Measurements from ENCODE around the gene GATA5. TPM values are rescaled to one million over a fixed set of nuclear protein-coding genes. Genes with fewer than 3 reads are reported as not detected.
A peak's percentile ranks its signal among the peaks of the same experiment; 100 is the strongest.

Gene GATA5
- total RNA-seq, 1 experiment from 2014 or later = 0.25 TPM

DNA sequence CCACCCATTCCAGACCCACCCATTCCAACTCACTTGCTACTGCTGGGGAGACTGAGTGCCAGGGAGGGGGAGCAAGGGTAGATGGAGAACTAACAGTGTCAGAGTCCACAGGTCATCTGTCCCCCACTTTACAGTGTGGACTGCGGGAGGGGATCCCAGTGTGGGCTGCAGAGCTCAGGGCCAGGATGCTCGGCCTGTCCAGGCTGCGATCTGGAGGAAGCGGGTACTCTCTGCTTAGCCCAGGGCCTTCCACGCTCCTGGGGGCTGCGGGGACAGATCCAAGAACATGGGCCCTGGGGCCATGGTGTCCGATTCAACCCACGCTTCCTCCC is 14.1 kb upstream of the GATA5 start:
- TSS peak; percentile 49 for BruUV-seq (replicated peaks)
- no peaks in the 10 kb centered on the region for H3K36me3 ChIP-seq (ENCODE audit: control insufficient read depth, insufficient read depth, low read length)
- H3K9me3 ChIP-seq = peaks cover 12% of the 10 kb centered on the region; the same call in 1 of the 2 replicates
- no peak overlapping the region for H3K4me3 ChIP-seq (ENCODE audit: low read depth, low read length)
- peaks cover 11% of the 10 kb centered on the region for H3K9me3 Mint-ChIP-seq (ENCODE audit: unreplicated experiment)
- H3K4me3 Mint-ChIP-seq (ENCODE audit: unreplicated experiment) = no peak overlapping the region
- H3K27ac Mint-ChIP-seq (ENCODE audit: unreplicated experiment) = peak overlapping the region; percentile 88
- no peaks in the 10 kb centered on the region for H3K27me3 ChIP-seq (replicated peaks; ENCODE audit: control insufficient read depth, insufficient read depth, low read length)
- peaks cover 73% of the 10 kb centered on the region for H3K4me1 ChIP-seq
- DNase-seq = no peak
- TF ChIP-seq, protein P1, sequence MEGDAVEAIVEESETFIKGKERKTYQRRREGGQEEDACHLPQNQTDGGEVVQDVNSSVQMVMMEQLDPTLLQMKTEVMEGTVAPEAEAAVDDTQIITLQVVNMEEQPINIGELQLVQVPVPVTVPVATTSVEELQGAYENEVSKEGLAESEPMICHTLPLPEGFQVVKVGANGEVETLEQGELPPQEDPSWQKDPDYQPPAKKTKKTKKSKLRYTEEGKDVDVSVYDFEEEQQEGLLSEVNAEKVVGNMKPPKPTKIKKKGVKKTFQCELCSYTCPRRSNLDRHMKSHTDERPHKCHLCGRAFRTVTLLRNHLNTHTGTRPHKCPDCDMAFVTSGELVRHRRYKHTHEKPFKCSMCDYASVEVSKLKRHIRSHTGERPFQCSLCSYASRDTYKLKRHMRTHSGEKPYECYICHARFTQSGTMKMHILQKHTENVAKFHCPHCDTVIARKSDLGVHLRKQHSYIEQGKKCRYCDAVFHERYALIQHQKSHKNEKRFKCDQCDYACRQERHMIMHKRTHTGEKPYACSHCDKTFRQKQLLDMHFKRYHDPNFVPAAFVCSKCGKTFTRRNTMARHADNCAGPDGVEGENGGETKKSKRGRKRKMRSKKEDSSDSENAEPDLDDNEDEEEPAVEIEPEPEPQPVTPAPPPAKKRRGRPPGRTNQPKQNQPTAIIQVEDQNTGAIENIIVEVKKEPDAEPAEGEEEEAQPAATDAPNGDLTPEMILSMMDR (IDR thresholded peaks at IDR 0.05; ENCODE audit: insufficient read depth in 1 of 2, low read depth in 1 of 2, low read length in 1 of 2, severe bottlenecking in 1 of 2, unreplicated experiment in 1 of 2) = no peak
- ChIA-PET CTCF (no interaction called here), POLR2A (no interaction called here)
- intact Hi-C loops (cut with micrococcal nuclease; ENCODE audit: unreplicated experiment) = loop anchor here (5.0 kb wide), 1 partner anchor 302 kb away; no protein-coding TSS in a partner anchor
- no peaks in the 10 kb centered on the region for H3K27me3 Mint-ChIP-seq (ENCODE audit: insufficient read depth, unreplicated experiment)
- no peaks in the 10 kb centered on the region for H3K36me3 Mint-ChIP-seq (ENCODE audit: insufficient read depth, unreplicated experiment)
- H3K4me1 Mint-ChIP-seq (ENCODE audit: low read depth, unreplicated experiment) = peaks cover 59% of the 10 kb centered on the region

DNA sequence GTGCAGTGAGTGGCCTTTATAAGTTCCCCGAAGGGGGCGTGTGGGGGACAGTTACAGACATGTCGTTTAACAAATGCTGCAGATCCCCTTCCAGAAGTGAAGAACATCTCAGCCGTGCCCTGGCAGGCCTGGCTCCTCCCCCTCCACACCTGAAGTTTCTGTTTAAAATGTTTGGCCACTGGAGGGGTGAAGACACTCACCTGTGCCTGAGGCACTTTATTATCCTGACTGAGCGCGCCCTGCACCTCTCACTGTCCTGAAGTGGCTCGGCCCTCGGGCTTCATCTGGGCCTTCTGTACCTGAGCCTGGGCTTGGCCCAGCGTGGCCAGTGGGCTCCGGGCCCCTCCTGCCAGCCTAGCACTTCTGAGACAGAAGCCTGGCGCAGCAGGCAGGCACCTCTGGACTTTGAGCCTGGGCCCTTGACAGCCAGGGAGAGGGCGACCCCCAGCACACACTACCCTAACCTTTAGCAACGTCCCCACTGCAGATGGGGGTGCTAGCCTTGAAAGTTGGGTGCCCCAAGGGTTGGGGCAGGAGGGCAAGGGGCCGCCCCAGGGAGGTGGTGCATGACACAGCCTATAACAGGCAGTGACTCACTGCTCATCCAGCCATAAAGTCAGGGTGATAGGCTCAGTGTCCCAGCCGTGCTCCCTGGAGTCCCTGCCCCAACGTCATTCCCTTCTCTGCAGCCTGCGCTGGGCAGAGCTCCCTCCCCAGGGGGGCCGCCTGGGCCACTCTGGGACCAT is 13.6 kb upstream of the GATA5 start:
- H3K27ac Mint-ChIP-seq (ENCODE audit: unreplicated experiment) = peak overlapping the region; percentile 88
- Histone ChIP-seq H3K27me3 (replicated peaks; ENCODE audit: control insufficient read depth, insufficient read depth, low read length) (no peaks in the 10 kb centered on the region), H3K36me3 (ENCODE audit: control insufficient read depth, insufficient read depth, low read length) (no peaks in the 10 kb centered on the region), H3K9me3 (peaks cover 12% of the 10 kb centered on the region; the same call in 1 of the 2 replicates), H3K4me3 (ENCODE audit: low read depth, low read length) (no peak overlapping the region), H3K4me1 (peaks cover 73% of the 10 kb centered on the region)
- H3K4me3 Mint-ChIP-seq (ENCODE audit: unreplicated experiment) = no peak overlapping the region
- ChIA-PET CTCF (no interaction called here), POLR2A (no interaction called here)
- peak; percentile 68 to 86 for DNase-seq
- intact Hi-C loops (cut with micrococcal nuclease; ENCODE audit: unreplicated experiment) = loop anchor here (5.0 kb wide), 1 partner anchor 303 kb away; no protein-coding TSS in a partner anchor
- H3K27me3 Mint-ChIP-seq (ENCODE audit: insufficient read depth, unreplicated experiment) = no peaks in the 10 kb centered on the region
- H3K4me1 Mint-ChIP-seq (ENCODE audit: low read depth, unreplicated experiment) = peaks cover 60% of the 10 kb centered on the region
- no peaks in the 10 kb centered on the region for H3K36me3 Mint-ChIP-seq (ENCODE audit: insufficient read depth, unreplicated experiment)
- peaks cover 11% of the 10 kb centered on the region for H3K9me3 Mint-ChIP-seq (ENCODE audit: unreplicated experiment)
- no TSS peak for BruUV-seq (replicated peaks)
- TF ChIP-seq, protein P1 (IDR thresholded peaks at IDR 0.05; ENCODE audit: insufficient read depth in 1 of 2, low read depth in 1 of 2, low read length in 1 of 2, severe bottlenecking in 1 of 2, unreplicated experiment in 1 of 2) = no peak

DNA sequence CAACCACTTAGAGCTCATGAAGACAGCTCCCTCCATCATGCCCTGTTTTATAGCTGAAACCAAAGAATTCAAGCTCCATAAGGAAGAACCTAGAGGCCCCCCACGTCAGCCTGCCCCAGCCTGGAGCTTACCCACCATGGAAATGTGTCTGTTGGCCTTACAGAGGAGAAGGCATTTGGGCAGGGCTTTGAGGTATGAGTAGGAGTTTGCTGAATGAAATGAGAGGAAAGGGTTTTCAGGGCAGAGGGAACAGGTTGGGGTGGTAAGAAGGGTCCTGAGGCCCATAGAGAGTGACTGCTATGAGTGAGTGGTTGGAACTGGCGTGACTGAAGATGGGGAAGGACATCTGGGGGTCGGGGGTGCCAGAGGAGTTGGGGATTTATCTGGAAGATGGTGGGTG is 12.7 kb upstream of the GATA5 start:
- H3K27me3 Mint-ChIP-seq (ENCODE audit: insufficient read depth, unreplicated experiment) = no peaks in the 10 kb centered on the region
- H3K9me3 Mint-ChIP-seq (ENCODE audit: unreplicated experiment) = peaks cover 11% of the 10 kb centered on the region
- DNase-seq = no peak
- peak overlapping the region; percentile 88 for H3K27ac Mint-ChIP-seq (ENCODE audit: unreplicated experiment)
- H3K27me3 ChIP-seq (replicated peaks; ENCODE audit: control insufficient read depth, insufficient read depth, low read length) = no peaks in the 10 kb centered on the region
- H3K4me1 ChIP-seq = peaks cover 73% of the 10 kb centered on the region
- BruUV-seq (replicated peaks) = no TSS peak
- intact Hi-C loops (cut with micrococcal nuclease; ENCODE audit: unreplicated experiment) = loop anchor here (5.0 kb wide), 1 partner anchor 304 kb away; no protein-coding TSS in a partner anchor
- H3K4me3 ChIP-seq (ENCODE audit: low read depth, low read length) = no peak overlapping the region
- peaks cover 59% of the 10 kb centered on the region for H3K4me1 Mint-ChIP-seq (ENCODE audit: low read depth, unreplicated experiment)
- no peaks in the 10 kb centered on the region for H3K36me3 ChIP-seq (ENCODE audit: control insufficient read depth, insufficient read depth, low read length)
- no peaks in the 10 kb centered on the region for H3K36me3 Mint-ChIP-seq (ENCODE audit: insufficient read depth, unreplicated experiment)
- POLR2A ChIA-PET = no interaction called here
- CTCF ChIA-PET = interaction anchor here (0.9 to 1.1 kb wide), 2 partner anchors 10 to 128 kb away, joined by 3 to 5 read pairs; no protein-coding TSS in a partner anchor
- H3K4me3 Mint-ChIP-seq (ENCODE audit: unreplicated experiment) = no peak overlapping the region
- H3K9me3 ChIP-seq = peaks cover 12% of the 10 kb centered on the region; the same call in 1 of the 2 replicates
- TF ChIP-seq, protein P1 (IDR thresholded peaks at IDR 0.05; ENCODE audit: insufficient read depth in 1 of 2, low read depth in 1 of 2, low read length in 1 of 2, severe bottlenecking in 1 of 2, unreplicated experiment in 1 of 2) = no peak

Data from Caco-2 (cell line).